Lower leg skin (tissue), 3 donors: Measurements from ENCODE around the gene COBL.

Experiments used
- CTCF ChIP-seq, 3 donors: fragments of 450-650 bp; IDR thresholded peaks; one replicate each; pipeline ENCODE4 v1.5.1; 2016; ENCODE audit warnings: antibody characterized with exemption in 3 of 3, mild to moderate bottlenecking in 3 of 3, moderate library complexity in 2 of 3
- POLR2A ChIP-seq, 2 donors: fragments of 450-650 bp; IDR thresholded peaks; one replicate each; pipeline ENCODE4 v1.6.1; 2016 to 2017; ENCODE audit warnings: antibody characterized with exemption in 2 of 2, mild to moderate bottlenecking in 1 of 2, moderate library complexity in 1 of 2

DNA sequence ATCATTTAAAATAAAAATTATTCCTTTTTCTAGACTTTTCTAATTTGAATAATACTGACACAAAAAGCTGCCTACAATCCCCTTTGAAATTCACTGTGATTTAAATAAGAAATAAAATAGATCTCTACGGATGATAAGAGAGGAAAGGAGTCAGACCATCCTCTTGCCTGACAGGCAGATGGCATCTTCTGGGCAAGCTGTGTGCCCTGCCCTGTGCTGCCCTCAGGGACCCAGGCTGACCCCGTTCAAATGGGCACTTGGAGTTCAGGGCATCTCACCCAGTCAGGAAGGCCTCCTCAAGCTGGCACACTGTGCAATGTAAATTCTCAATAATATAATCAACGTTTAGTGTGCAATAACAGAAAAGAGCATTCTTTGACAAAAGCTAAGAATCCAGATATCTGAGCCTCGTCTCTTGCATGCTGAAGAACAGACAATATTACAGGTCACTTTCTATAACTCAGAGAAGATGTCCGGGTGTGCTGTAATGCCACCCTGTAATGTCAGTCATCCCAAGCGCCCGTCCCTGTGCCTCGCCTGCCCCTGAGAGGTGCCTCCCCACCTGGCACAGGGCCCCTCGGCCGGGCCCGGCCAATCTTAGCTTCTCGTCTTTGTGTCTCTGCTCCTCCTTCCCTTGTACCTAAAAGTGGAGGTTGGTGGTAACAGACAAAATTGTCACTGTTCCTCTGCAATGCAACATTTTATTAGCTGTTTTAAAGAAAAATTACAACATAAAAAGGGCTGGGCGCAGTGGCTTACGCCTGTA is 263.3 kb downstream of the COBL start:
- TF ChIP-seq CTCF (IDR thresholded peaks at IDR 0.05) (no peak), POLR2A (IDR thresholded peaks at IDR 0.05) (no peak)
